IPS DF 19.7 (cell line): ENCODE results near the gene PNRC1.
"Not testable (repeated sequence)": the region's sequence is repeated elsewhere in the genome, so short reads cannot be mapped to it uniquely, and the experiment has no call there.

ENCODE experiments used
- DNase-seq: peaks from one replicate; pipeline ENCODE4 v3.0.0-alpha.2; 2013; ENCODE audit warnings: low read depth, low spot score

PNRC1 gene

GRCh38 chr6:89080281-89081128 lies at the start of gene PNRC1:
Gene PNRC1, plus strand, starts transcription at chr6:89080751. Its CDS starts 144 bp downstream, at chr6:89080895.
- peak; percentile 94 for DNase-seq

- DNase-seq = no peak
Measured at GRCh38 chr6:89032599-89032998, 48.0 kb upstream of the PNRC1 start.

GRCh38 chr6:89033461-89033860 lies 47.1 kb upstream of the PNRC1 start:
- DNase-seq = no peak

- not testable (repeated sequence) for DNase-seq
Measured at GRCh38 chr6:89034116-89034515, 46.4 kb upstream of the PNRC1 start.

- no peak for DNase-seq
Measured at GRCh38 chr6:89034586-89035251, 45.8 kb upstream of the PNRC1 start.

GRCh38 chr6:89035252-89036101 lies 45.1 kb upstream of the PNRC1 start:
- no peak for DNase-seq

- DNase-seq = no peak
Measured at GRCh38 chr6:89037141-89037900, 43.2 kb upstream of the PNRC1 start.

- DNase-seq = not testable (repeated sequence)
Measured at GRCh38 chr6:89037901-89038293, 42.7 kb upstream of the PNRC1 start.

- no peak for DNase-seq
Measured at GRCh38 chr6:89042664-89043063, 37.9 kb upstream of the PNRC1 start.

GRCh38 chr6:89044328-89045010 lies 36.1 kb upstream of the PNRC1 start:
- no peak for DNase-seq

GRCh38 chr6:89045011-89045387 lies 35.6 kb upstream of the PNRC1 start:
- DNase-seq = no peak

GRCh38 chr6:89045576-89045975 lies 35.0 kb upstream of the PNRC1 start:
- no peak for DNase-seq

- DNase-seq = no peak
Measured at GRCh38 chr6:89047473-89047872, 33.1 kb upstream of the PNRC1 start.

- DNase-seq = peak; percentile 45
Measured at GRCh38 chr6:89048288-89048923, 32.1 kb upstream of the PNRC1 start.

GRCh38 chr6:89048985-89049384 lies 31.6 kb upstream of the PNRC1 start:
- no peak for DNase-seq

- no peak for DNase-seq
Measured at GRCh38 chr6:89050155-89050554, 30.4 kb upstream of the PNRC1 start.

GRCh38 chr6:89050697-89051096 lies 29.9 kb upstream of the PNRC1 start:
- DNase-seq = no peak

- DNase-seq = no peak
Measured at GRCh38 chr6:89051676-89052075, 28.9 kb upstream of the PNRC1 start.

GRCh38 chr6:89054208-89054607 lies 26.3 kb upstream of the PNRC1 start:
- DNase-seq = no peak

- DNase-seq = no peak
Measured at GRCh38 chr6:89057759-89058158, 22.8 kb upstream of the PNRC1 start.
